ENCODE measurements around the gene GCC2.
"Not testable (repeated sequence)": the region's sequence is repeated elsewhere in the genome, so short reads cannot be mapped to it uniquely, and the experiment has no call there.

- not testable (repeated sequence) for TF ChIP-seq CTCF, POLR2A, EP300 (IDR thresholded peaks at IDR 0.05)
Observed at GRCh38 chr2:108512431-108512830, 63.4 kb downstream of the GCC2 start.

Data from tibial nerve (tissue), 4 donors.